CD8-positive, alpha-beta memory T cell (primary cell): ENCODE measurements around the gene RNF13. TPM values are rescaled to one million over a fixed set of nuclear protein-coding genes. Genes with fewer than 3 reads are reported as not detected.

Experiments used
- CTCF ChIA-PET: fragments of 350-600 bp; sonication (Branson Sonifier 250); formaldehyde crosslinking; loops from one replicate; lab custom pipeline; 2021; ENCODE audit warnings: antibody characterized with exemption; lab: Charles Lee
- POLR2A ChIA-PET: fragments of 350-600 bp; sonication (Branson Sonifier 250); formaldehyde crosslinking; loops from one replicate; lab custom pipeline; 2021; ENCODE audit warnings: antibody characterized with exemption; lab: Charles Lee
- DNase-seq, 5 donors: peaks; one replicate each; pipeline versions ENCODE4 v3.0.0 to v3.0.0-alpha.2; 2020 to 2022; ENCODE audit warnings: mixed read lengths in 1 of 5
- H3K27ac ChIP-seq: one replicate; pipeline ENCODE4 v1.7.0; 2013; ENCODE audit warnings: low read depth, mild to moderate bottlenecking, low read length, moderate library complexity
- H3K27me3 ChIP-seq: 2 replicates; pipeline ENCODE4 v1.7.0; 2013; ENCODE audit warnings: low read length, mild to moderate bottlenecking; ENCODE audit not compliant: insufficient read depth, poor library complexity, severe bottlenecking
- H3K36me3 ChIP-seq: 2 replicates; pipeline ENCODE4 v1.7.0; 2013; ENCODE audit warnings: mild to moderate bottlenecking, low read length, moderate library complexity; ENCODE audit not compliant: insufficient read depth
- H3K4me1 ChIP-seq: 2 replicates; pipeline ENCODE4 v1.7.0; 2013; ENCODE audit warnings: mild to moderate bottlenecking, low read length, moderate library complexity; ENCODE audit not compliant: insufficient read depth
- H3K4me3 ChIP-seq: 2 replicates; pipeline ENCODE4 v1.7.0; 2013; ENCODE audit warnings: mild to moderate bottlenecking, low read length
- H3K9me3 ChIP-seq: 2 replicates; pipeline ENCODE4 v1.7.0; 2013; ENCODE audit warnings: mild to moderate bottlenecking, low read length
- H3K27ac Mint-ChIP-seq, 8 donors: one replicate each; pipeline ENCODE4 v1.8.0; 2020 to 2021; ENCODE audit warnings: mixed read lengths in 8 of 8, mild to moderate bottlenecking in 6 of 8, inconsistent platforms in 3 of 8, moderate library complexity in 3 of 8
- H3K27me3 Mint-ChIP-seq, 2 donors: one replicate each; pipeline ENCODE4 v1.8.0; 2020 to 2021; ENCODE audit warnings: mixed read lengths in 2 of 2, mild to moderate bottlenecking in 1 of 2, moderate library complexity in 1 of 2
- H3K36me3 Mint-ChIP-seq, 3 donors: one replicate each; pipeline ENCODE4 v1.8.0; 2020 to 2021; ENCODE audit warnings: mixed read lengths in 3 of 3, inconsistent platforms in 1 of 3, mild to moderate bottlenecking in 1 of 3
- H3K4me1 Mint-ChIP-seq, 3 donors: one replicate each; pipeline ENCODE4 v1.8.0; 2020 to 2021; ENCODE audit warnings: mixed read lengths in 3 of 3, inconsistent platforms in 1 of 3, mild to moderate bottlenecking in 1 of 3
- H3K4me3 Mint-ChIP-seq, 7 donors: one replicate each; pipeline ENCODE4 v1.8.0; 2020 to 2021; ENCODE audit warnings: mixed read lengths in 7 of 7, mild to moderate bottlenecking in 6 of 7, moderate library complexity in 4 of 7, inconsistent platforms in 2 of 7
- H3K9me3 Mint-ChIP-seq, 5 donors: one replicate each; pipeline ENCODE4 v1.8.0; 2020 to 2022; ENCODE audit warnings: mixed read lengths in 5 of 5, mild to moderate bottlenecking in 3 of 5, moderate library complexity in 2 of 5, inconsistent platforms in 1 of 5
- polyA plus RNA-seq: library from polyadenylated mRNA; unstranded; fragments of 300-500 nt; fragmentation: Illumina TruSeq; gene quantifications from one replicate; pipeline ENCODE4 v1.2.3, GENCODE V29; 2021
- total RNA-seq, 2 experiments: library from RNA; stranded (reverse); gene quantifications; one replicate each; pipeline ENCODE4 v1.2.3, GENCODE V29; 2021

Gene RNF13
- total RNA-seq (10 to 100 TPM; 33.5 to 33.6 TPM), polyA plus RNA-seq (110 TPM)

DNA sequence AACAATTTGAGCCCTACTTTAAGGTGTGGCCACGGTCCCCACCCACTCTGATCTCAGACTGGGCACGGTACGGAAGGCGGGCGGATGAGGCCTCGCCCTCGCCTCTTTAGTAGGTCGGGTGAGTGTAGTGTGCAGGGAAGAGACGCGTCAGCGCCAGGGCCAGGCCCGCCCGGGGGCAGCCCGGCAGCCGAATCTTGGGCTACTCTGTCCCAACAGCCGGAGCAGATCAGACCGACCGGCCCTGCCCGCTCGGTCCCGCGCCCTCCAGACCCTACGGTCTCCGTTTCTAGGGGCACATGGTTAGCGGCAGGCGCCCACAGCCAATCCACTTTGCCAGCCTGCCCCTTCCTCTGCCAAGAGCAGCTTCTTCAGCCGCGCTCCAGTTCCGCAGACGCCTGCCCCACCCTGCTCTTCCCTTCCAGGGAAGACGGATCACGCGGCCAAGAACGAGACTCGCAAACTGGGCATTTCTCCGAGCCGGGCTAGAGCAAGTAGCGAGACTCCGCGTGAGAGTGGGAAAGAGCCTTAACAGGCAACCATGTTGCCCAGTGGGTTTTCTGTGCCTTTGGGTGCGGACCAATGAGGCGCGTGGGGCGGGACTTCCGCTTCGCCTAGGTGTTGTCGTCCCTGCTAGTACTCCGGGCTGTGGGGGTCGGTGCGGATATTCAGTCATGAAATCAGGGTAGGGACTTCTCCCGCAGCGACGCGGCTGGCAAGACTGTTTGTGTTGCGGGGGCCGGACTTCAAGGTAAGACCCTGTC lies at the start of gene RNF13:
TSS of gene RNF13 (plus strand) at position 610 of the 761 bp plus-strand sequence. CDS start 32,812 bp downstream, outside the sequence.
- ChIA-PET POLR2A (interaction anchor here (0.5 to 2.0 kb wide), 3 partner anchors 61 to 1435 kb away, joined by 3 to 14 read pairs (median 5); partner anchors contain the start of genes COMMD2 and TSC22D2), CTCF (interaction anchor here (0.9 to 2.0 kb wide), 2 partner anchors 41 to 60 kb away, joined by 3 to 10 read pairs; partner anchors contain the start of gene COMMD2)
- Mint-ChIP-seq H3K27ac (peak within 1 kb of the TSS; percentile 97 to 100 (median 99)), H3K27me3 (peaks cover 4 to 7% of the 10 kb centered on the region in 2 donors), H3K9me3 (no peaks in the 10 kb centered on the region), H3K4me1 (peaks cover 52 to 54% (median 53%) of the 10 kb centered on the region in 3 donors), H3K4me3 (peak within 1 kb of the TSS; percentile 97 to 100 (median 99)), H3K36me3 (peaks cover 0 to 14% (median 0%) of the 10 kb centered on the region in 3 donors)
- Histone ChIP-seq H3K27me3 (no peaks in the 10 kb centered on the region), H3K27ac (peak within 1 kb of the TSS; percentile 88), H3K36me3 (no peaks in the 10 kb centered on the region), H3K9me3 (no peaks in the 10 kb centered on the region), H3K4me3 (peak within 1 kb of the TSS; percentile 96), H3K4me1 (peaks cover 37% of the 10 kb centered on the region)
- DNase-seq = peak; percentile 88 to 95 (median 90)

DNA sequence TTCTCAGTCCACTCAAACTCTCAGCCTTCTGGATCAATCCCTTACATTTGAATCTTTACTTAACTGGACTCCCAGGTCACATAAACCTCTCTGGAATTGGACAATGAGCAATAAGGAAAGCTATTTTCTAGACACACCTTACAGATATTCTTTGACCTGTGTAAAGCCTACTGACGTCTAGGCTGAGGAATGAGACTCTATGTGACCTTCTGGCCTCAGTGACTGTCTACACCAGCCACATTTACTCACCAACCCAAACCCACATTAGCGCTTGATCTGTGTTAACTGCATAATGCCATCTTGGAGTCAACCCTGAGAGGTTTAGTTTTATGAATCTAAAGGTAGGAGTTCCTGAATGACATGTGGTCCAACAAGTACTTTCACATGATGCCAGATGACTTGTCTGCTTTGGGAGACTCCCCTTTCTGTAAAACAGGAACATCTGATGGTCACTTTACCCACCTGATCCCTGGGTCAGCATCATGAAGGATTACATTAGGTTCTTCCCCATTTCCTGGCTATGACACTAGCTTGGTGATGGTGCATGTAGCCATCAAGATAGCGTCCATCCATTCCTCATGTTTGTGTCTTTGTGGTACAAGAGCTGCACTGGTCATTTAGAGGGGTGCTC lies 49.3 kb upstream of the RNF13 start:
- ChIA-PET POLR2A (no interaction called here), CTCF (interaction anchor here (2.1 kb wide), 1 partner anchor 11 kb away, joined by 9 read pairs; the partner anchor contains the start of gene COMMD2)
- DNase-seq = no peak
- Mint-ChIP-seq H3K36me3 (no peaks in the 10 kb centered on the region), H3K27ac (no peak overlapping the region), H3K4me1 (no peaks in the 10 kb centered on the region), H3K4me3 (no peak overlapping the region), H3K27me3 (peaks cover 9 to 21% of the 10 kb centered on the region in 2 donors), H3K9me3 (no peaks in the 10 kb centered on the region)
- no peaks in the 10 kb centered on the region for H3K9me3 ChIP-seq
- no peaks in the 10 kb centered on the region for H3K36me3 ChIP-seq
- no peaks in the 10 kb centered on the region for H3K4me1 ChIP-seq
- no peak overlapping the region for H3K4me3 ChIP-seq
- H3K27me3 ChIP-seq = peaks cover 15% of the 10 kb centered on the region
- no peak overlapping the region for H3K27ac ChIP-seq

DNA sequence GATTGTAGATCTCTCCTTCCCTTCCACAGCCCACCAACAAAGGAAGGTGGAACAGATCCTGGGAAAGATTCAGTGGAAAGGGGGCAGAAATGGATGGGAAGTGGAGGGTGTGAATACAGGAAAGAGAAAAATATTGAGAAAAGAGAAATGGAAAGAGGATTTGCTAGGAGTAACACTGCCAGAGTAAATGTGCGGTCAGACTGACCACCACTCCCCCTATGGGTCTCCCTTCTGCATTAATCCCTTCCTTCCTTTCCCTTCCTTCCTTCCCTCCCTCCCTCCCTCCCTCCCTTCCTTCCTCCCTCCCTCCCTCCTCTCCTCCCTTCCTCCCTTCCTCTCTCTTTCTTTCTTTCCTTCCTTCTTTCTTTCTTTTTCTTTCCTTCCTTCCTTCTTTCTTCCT lies 48.7 kb upstream of the RNF13 start:
- Histone ChIP-seq H3K4me1 (no peaks in the 10 kb centered on the region), H3K27me3 (peaks cover 15% of the 10 kb centered on the region), H3K27ac (no peak overlapping the region), H3K9me3 (no peaks in the 10 kb centered on the region), H3K4me3 (no peak overlapping the region), H3K36me3 (no peaks in the 10 kb centered on the region)
- ChIA-PET CTCF (no interaction called here), POLR2A (interaction anchor here (0.6 kb wide), 1 partner anchor 77 kb away, joined by 5 read pairs; no protein-coding TSS in a partner anchor)
- no peak for DNase-seq
- no peaks in the 10 kb centered on the region for H3K9me3 Mint-ChIP-seq
- H3K27me3 Mint-ChIP-seq = peaks cover 9 to 25% of the 10 kb centered on the region in 2 donors
- H3K4me1 Mint-ChIP-seq = no peaks in the 10 kb centered on the region
- H3K4me3 Mint-ChIP-seq = no peak overlapping the region
- H3K27ac Mint-ChIP-seq = no peak overlapping the region
- H3K36me3 Mint-ChIP-seq = no peaks in the 10 kb centered on the region

DNA sequence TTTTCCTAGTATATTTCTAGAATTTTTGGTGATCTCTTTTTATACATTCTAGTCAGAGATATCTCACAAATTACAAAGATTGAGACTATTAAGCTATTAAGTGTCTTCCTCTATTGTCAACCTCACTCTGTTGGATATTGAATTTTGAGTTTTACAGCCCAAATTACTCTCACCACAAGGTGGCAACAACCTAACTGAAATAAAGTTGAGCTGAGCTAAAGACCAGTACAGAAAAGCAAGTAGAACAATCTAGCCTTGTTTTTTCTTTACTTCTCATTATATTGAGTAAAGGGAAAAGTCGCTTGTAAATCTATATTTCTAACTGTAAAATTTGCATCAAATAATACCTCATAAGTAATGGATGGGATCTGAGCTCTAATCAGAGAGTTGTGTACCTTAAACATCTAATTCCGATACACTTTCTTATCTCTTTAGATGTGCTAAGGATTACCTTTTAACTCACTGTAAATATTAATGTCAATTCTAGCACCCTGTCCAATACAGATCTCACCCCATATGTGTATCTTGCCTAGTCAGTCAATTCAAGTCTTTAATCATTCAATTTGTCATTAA lies 47.2 kb upstream of the RNF13 start:
- Histone ChIP-seq H3K4me1 (no peaks in the 10 kb centered on the region), H3K4me3 (no peak overlapping the region), H3K9me3 (no peaks in the 10 kb centered on the region), H3K36me3 (no peaks in the 10 kb centered on the region), H3K27ac (no peak overlapping the region), H3K27me3 (peaks cover 15% of the 10 kb centered on the region)
- ChIA-PET CTCF (interaction anchor here (0.9 to 1.7 kb wide), 2 partner anchors 10 to 13 kb away, joined by 3 to 4 read pairs; partner anchors contain the start of gene COMMD2), POLR2A (no interaction called here)
- Mint-ChIP-seq H3K36me3 (no peaks in the 10 kb centered on the region), H3K4me3 (no peak overlapping the region), H3K9me3 (no peaks in the 10 kb centered on the region), H3K27me3 (peaks cover 9 to 20% of the 10 kb centered on the region in 2 donors), H3K4me1 (no peaks in the 10 kb centered on the region), H3K27ac (no peak overlapping the region)
- no peak for DNase-seq

- Histone ChIP-seq H3K4me1 (no peaks in the 10 kb centered on the region), H3K9me3 (no peaks in the 10 kb centered on the region), H3K36me3 (no peaks in the 10 kb centered on the region), H3K4me3 (no peak overlapping the region), H3K27me3 (peaks cover 8% of the 10 kb centered on the region), H3K27ac (no peak overlapping the region)
- POLR2A ChIA-PET = no interaction called here
- H3K9me3 Mint-ChIP-seq = no peaks in the 10 kb centered on the region
- H3K36me3 Mint-ChIP-seq = no peaks in the 10 kb centered on the region
- no peaks in the 10 kb centered on the region for H3K4me1 Mint-ChIP-seq
- no peak overlapping the region for H3K4me3 Mint-ChIP-seq
- H3K27ac Mint-ChIP-seq = no peak overlapping the region
- CTCF ChIA-PET = interaction anchor here (0.9 kb wide), 1 partner anchor 115 kb away, joined by 3 read pairs; no protein-coding TSS in a partner anchor
- DNase-seq = no peak
- H3K27me3 Mint-ChIP-seq = peaks cover 9 to 26% of the 10 kb centered on the region in 2 donors
Measured at GRCh38 chr3:149767720-149768119, 45.3 kb upstream of the RNF13 start.

GRCh38 chr3:149768704-149769103 lies 44.3 kb upstream of the RNF13 start:
- POLR2A ChIA-PET = no interaction called here
- no peaks in the 10 kb centered on the region for H3K9me3 Mint-ChIP-seq
- no peak for DNase-seq
- no peak overlapping the region for H3K4me3 Mint-ChIP-seq
- Histone ChIP-seq H3K36me3 (no peaks in the 10 kb centered on the region), H3K4me1 (no peaks in the 10 kb centered on the region), H3K27me3 (peaks cover 6% of the 10 kb centered on the region), H3K27ac (no peak overlapping the region), H3K9me3 (no peaks in the 10 kb centered on the region), H3K4me3 (no peak overlapping the region)
- CTCF ChIA-PET = no interaction called here
- H3K27ac Mint-ChIP-seq = no peak overlapping the region
- H3K4me1 Mint-ChIP-seq = no peaks in the 10 kb centered on the region
- peaks cover 9 to 26% of the 10 kb centered on the region in 2 donors for H3K27me3 Mint-ChIP-seq
- H3K36me3 Mint-ChIP-seq = no peaks in the 10 kb centered on the region

DNA sequence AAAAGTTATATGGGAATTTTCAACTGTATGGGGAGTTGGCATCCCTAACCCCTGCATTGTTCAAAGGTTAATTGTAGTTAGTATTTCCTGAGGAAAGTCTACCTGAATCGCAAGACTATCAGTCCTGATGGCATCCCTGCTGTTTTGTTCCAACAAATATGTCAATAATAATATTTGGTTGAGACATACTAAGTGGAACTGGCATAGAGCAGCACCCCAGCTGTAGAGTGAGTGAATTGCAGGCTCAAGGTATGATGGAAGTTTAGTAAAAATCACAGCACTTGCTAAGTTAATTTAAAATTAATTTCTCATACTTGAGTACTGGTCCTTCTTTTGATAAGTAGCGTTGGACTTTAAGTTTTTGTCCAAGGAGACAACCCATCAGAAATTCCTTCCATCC lies 42.8 kb upstream of the RNF13 start:
- ChIA-PET CTCF (interaction anchor here (1.2 to 3.8 kb wide), 5 partner anchors 18 to 261 kb away, joined by 4 to 17 read pairs (median 7); partner anchors contain the start of gene COMMD2), POLR2A (no interaction called here)
- Histone ChIP-seq H3K27ac (no peak overlapping the region), H3K27me3 (no peaks in the 10 kb centered on the region), H3K9me3 (no peaks in the 10 kb centered on the region), H3K4me3 (no peak overlapping the region), H3K36me3 (no peaks in the 10 kb centered on the region), H3K4me1 (no peaks in the 10 kb centered on the region)
- H3K27ac Mint-ChIP-seq = no peak overlapping the region
- peaks cover 2 to 26% of the 10 kb centered on the region in 2 donors for H3K27me3 Mint-ChIP-seq
- no peaks in the 10 kb centered on the region for H3K36me3 Mint-ChIP-seq
- no peaks in the 10 kb centered on the region for H3K4me1 Mint-ChIP-seq
- no peaks in the 10 kb centered on the region for H3K9me3 Mint-ChIP-seq
- H3K4me3 Mint-ChIP-seq = no peak overlapping the region
- DNase-seq = no peak
